Measurements from ENCODE around the gene DMXL1.

DMXL1 gene, protein sequence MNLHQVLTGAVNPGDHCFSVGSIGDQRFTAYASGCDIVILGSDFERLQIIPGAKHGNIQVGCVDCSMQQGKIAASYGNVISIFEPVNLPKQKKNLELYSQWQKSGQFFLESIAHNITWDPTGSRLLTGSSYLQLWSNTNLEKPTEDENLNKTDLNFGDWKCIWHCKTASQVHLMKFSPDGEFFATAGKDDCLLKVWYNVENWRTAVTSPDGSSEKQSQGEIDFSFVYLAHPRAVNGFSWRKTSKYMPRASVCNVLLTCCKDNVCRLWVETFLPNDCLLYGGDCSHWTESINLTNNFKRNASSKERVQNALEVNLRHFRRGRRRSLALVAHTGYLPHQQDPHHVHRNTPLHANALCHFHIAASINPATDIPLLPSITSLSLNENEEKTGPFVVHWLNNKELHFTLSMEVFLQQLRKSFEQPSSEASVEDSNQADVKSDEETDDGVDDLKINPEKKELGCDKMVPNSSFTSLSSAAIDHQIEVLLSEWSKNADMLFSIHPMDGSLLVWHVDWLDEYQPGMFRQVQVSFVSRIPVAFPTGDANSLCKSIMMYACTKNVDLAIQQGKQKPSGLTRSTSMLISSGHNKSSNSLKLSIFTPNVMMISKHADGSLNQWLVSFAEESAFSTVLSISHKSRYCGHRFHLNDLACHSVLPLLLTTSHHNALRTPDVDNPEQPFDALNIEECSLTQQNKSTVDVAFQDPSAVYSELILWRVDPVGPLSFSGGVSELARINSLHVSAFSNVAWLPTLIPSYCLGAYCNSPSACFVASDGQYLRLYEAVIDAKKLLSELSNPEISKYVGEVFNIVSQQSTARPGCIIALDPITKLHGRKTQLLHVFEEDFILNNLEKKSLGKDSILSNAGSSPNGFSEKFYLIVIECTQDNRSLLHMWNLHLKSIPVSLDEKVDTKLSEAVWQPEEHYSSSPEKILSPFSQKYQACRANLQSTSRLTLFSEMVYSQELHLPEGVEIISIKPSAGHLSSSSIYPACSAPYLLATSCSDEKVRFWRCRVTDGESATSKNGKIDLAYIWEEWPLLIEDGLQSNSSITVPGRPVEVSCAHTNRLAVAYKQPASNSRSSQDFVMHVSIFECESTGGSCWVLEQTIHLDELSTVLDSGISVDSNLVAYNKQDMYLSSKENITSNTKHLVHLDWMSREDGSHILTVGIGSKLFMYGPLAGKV (N-terminal part only)

DNA sequence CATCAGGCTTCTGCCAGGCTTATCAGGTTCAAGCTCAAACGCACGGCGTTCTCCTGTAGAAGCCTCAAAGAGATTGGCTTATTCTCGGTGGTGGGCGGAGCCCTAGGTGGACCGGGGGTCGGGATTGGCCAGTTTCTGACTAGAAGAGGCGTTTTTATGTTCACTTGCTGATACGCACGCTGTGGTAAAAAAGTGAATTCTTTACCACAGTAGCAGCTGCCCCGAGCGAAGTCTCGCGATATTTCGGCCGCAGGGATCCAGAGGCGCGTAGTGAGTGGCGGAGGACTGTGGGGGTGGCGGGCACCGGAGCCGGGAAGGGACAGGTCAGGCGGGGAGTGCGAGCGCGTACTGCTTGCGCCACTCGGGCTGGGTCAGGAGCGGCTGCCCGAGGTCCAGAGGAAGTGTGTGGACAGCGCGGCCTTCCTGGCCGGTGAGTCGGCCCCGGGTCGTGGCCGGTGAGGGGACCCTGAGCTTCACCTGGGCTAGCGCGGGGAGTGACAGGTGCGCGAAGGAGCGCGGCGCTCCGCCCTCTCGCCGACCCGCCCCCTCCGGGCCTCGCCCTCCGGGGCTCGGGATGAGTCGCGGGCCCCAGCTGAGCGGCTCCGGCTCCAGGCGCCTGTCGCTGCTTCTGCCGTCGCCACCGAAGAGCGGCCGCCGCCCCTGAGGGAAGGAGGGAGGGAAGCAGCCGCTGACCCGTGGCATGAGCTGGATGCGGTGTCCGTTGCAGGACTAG is at the start of gene DMXL1:
Gene DMXL1 (plus strand): TSS at position 260 of the 733 bp plus-strand sequence. CDS start 483 bp downstream, outside the sequence.
- DNase-seq = peak; percentile 98 to 99

GRCh38 chr5:119021149-119021732 is 49.6 kb upstream of the DMXL1 start:
- no peak for DNase-seq

GRCh38 chr5:119022017-119022745 is 48.7 kb upstream of the DMXL1 start:
- peak in 1 of 2 donors; percentile 11 for DNase-seq

DNA sequence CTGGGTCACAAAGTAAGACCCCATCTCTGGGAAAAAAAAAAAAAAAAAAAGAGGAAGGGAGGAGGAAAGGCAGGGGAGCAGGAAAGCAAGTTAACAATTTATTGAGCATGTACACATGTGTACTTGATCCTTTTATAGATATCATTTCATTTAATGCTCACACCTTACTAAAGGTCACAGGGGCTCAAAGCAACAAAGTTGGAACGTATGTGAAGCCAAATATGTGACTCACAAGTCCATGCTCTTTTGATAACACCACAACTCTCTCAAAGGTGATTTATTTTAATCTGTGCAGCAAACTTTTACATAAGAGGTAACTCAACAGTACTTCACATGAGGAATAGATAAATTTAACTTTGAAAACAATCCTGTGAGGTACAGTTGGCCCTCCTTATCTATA is 48.1 kb upstream of the DMXL1 start:
- DNase-seq = no peak

DNA sequence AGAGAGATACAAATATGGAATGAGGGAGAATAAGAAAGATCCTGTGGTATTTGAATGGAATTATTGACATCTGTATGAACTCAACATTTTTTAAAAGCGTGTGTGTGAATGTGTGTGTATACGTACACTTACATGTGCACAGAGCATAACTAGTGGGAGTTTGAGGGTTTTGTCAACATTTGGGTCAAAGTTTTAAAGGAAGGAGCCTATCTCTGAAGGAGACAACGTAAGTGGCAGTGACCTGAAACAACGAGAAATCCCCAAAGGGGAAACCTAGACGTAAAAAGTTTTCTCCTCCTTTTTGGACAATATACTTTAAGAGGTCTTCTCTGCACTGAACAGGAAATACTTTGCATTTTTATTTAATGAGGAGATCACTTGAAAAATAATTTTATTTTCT is 42.3 kb upstream of the DMXL1 start:
- no peak for DNase-seq

DNA sequence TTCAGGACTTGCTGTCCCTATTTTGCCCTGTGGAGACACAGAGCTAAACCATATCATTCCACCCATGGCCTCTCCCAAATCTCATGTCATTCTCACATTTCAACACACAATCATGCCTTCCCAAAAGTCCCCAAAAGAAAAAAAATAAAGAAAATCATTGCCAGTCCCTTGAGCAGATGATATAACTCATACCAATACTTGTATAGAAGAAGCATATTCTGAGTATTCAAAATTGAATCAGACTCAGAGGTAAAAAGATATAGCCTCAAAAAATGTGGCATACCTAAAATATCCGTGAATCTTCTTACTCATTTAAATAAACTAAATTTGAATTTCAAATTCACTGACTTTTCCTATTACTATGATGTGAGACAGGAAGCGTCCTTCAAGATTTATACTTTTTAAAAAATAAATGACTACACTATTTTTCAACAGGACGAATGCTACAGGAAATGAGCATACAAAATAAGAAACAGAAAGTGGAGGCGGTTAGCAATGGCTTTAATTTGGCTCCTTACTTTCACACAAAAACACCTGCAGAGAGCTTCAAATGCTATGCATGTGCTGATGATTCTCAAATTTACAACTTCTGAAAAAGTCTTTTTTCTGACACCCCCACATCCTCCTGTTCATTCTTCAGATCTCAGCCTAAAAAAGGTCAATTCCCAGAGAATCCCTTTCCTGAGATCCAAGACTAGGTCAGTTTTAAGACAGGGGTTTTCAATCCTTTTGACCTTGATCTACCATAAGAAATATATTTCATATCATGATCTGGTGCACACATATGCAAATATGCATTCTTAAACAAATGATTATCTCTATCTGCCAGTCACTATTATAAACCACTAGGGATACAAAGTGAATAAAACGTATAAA is 39.6 kb upstream of the DMXL1 start:
- no peak for DNase-seq

- peak in 1 of 2 donors; percentile 5 for DNase-seq
These were observed 39.0 kb upstream of the DMXL1 start for GRCh38 chr5:119031905-119032304.

DNA sequence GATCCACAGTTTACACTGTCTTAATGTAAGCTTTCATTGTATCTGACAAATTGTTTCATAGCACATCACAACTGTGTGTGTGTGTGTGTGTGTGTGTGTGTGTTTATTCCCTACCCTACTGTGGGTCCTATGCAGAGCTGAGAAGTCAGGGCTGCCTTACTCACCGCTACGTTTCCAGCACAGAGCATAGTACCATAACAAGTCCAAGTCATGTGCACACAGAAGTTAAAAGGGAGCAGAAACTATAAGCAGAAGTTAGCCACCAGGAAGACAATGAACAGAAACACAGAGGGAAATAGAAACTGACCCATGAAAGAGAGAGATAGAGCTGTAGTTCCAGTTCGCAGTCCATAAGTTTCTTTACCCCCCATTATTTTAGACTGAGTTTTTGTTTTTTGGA is 38.2 kb upstream of the DMXL1 start:
- DNase-seq = no peak

GRCh38 chr5:119033135-119033534 is 37.8 kb upstream of the DMXL1 start:
- no peak for DNase-seq

DNA sequence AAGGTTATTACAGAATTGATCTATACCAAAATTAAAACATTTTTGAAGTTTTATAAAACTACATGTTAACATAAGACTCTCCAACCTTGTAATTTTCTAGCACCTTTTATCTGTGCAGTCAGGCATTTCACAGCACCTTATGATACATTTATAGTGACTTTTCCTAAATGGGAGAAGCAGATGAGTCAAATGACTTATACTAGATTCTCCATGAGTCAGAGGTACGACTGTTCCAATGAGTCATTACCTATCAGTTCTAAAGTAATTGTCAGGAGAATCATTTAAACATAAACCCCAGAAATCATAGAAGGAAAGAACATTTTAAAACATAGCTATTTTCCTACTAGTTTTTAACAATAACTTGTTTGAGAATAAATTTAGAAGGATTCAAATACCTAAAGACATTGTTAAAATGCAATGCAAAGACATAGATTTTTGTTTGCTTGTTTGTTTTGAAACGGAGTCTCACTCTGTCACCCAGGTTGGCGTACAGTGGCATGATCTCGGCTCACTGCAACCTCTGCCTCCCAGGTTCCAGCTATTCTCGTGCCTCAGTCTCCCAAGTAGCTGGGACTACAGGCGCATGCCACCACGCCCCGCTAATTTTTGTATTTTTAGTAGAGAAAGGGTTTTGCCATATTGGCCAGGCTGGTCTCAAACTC is 34.7 kb upstream of the DMXL1 start:
- no peak for DNase-seq

- DNase-seq = no peak
These were observed 33.2 kb upstream of the DMXL1 start for GRCh38 chr5:119037496-119038215.

- no peak for DNase-seq
These were observed 22.6 kb upstream of the DMXL1 start for GRCh38 chr5:119048246-119048645.

DNA sequence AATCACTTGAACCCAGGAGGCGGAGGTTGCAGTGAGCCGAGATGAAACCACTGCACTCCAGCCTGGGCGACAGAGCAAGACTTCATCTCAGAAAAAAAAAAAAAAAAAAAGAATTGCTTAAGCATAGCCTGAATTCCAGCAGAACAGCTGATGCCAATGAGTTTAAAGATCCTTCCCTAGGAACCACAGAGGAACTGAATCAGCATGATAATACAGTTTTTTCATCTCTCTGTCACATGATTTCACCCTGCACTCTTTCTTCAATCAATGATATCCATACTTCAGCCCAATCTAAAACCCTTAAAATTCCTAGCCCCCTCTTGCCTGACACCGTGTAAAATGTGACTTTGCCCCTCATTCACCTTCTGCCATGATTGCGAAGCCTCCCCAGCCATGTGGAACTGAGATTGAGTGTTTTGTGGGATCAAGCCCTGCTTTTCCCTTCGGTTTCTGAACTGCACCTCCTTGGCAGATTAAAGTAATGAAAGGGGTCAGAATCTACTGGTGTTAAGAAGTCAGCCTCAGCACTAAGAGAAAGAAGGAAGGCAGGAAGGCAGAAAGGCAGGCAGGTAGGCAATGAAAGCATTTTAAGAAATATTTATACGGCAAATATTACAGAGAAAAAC is 20.9 kb upstream of the DMXL1 start:
- DNase-seq = no peak

DNA sequence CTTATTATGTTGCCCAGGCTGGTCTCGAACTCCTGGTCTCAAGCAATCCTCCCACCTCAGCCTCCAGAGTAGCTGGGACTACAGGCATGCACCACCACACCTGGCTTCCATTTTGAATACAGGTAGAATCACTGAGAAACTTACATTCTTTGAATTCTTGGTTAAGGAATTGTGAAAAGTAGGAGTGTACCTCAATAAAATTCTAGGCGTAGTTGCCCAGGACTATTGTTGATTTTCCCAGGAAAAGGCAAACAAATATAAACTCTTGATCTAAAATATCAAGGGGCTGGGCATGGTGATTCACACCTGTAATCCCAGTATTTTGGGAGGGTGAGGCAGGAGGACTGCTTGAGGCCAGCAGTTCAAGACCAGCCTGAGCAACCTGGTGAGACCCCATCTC is 16.8 kb upstream of the DMXL1 start:
- DNase-seq = no peak

GRCh38 chr5:119055294-119055693 is 15.6 kb upstream of the DMXL1 start:
- no peak for DNase-seq

DNA sequence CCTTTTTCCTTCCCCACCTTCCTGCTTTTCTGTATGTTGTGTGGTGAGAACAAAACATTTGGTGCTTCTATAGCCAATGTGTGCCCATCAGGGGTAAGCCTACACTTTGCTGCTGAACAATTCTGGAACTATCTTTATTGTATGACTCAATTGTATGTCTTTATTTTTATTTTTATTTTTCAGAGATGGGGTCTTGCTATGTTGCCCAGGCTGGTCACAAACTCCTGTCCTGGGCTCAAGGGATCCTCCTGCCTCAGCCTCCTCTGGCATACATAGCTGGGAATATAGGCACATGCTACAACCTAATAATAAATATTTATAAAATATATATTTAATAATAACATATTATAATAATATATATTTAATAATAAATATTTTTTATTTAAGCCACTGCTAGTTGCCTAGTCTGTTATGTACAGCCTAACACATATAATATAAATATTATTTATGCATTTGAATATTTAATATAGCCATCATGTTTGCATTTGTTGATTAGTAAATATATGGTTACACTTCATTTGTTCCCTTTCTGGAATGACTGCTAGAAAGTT is 11.8 kb upstream of the DMXL1 start:
- no peak for DNase-seq

DNA sequence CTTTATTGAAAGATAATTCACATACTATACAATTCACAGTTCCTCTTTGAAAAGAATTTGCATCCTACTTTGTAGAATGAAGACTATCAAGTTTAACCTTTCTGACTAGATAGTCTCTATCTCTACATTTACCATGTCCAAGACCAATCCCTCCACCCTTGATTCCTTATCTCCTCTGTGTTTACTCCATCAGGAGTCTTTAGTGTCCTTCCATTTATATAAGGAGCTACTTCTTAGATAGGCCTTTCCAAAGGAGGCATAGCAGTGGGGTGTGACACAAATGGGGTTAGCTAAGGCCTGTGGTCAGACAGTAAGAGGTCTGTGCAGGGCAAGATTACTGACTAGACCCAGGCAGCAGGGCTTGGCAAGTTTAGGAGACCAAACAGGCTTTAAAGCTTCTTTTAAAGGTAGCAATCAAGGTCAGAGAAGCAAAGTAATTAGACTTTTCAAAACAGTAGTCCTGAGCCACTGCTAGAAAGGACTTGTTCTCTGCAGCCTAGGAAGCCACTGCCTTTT is 11.1 kb upstream of the DMXL1 start:
- no peak for DNase-seq

All from activated CD4-positive, alpha-beta T cell treated with anti-CD3 and anti-CD28 coated beads for 4 hours (primary cell).